SIG-M5 (cell line): ENCODE measurements around the gene HEXA.
"Not testable (repeated sequence)": the region's sequence is repeated elsewhere in the genome, so short reads cannot be mapped to it uniquely, and the experiment has no call there.

Experiments used
- DNase-seq: peaks from one replicate; lab custom pipeline; 2025; lab: John Stamatoyannopoulos, UW

HEXA gene

GRCh38 chr15:72375846-72376581 is at the start of gene HEXA:
HEXA (minus strand) TSS chr15:72376014; CDS start chr15:72375972, 42 bp downstream.
- peak; percentile 9 for DNase-seq

- DNase-seq: no peak
These were observed 47.4 kb upstream of the HEXA start for GRCh38 chr15:72423256-72423655.

- DNase-seq: no peak
These were observed 45.7 kb upstream of the HEXA start for GRCh38 chr15:72421484-72421883.

- peak; percentile 3 for DNase-seq
These were observed 44.8 kb upstream of the HEXA start for GRCh38 chr15:72420576-72420975.

- not testable (repeated sequence) for DNase-seq
These were observed 44.0 kb upstream of the HEXA start for GRCh38 chr15:72419768-72420167.

GRCh38 chr15:72415304-72415703 is 39.5 kb upstream of the HEXA start:
- DNase-seq: no peak

- DNase-seq: not testable (repeated sequence)
These were observed 37.5 kb upstream of the HEXA start for GRCh38 chr15:72413337-72413736.

DNA sequence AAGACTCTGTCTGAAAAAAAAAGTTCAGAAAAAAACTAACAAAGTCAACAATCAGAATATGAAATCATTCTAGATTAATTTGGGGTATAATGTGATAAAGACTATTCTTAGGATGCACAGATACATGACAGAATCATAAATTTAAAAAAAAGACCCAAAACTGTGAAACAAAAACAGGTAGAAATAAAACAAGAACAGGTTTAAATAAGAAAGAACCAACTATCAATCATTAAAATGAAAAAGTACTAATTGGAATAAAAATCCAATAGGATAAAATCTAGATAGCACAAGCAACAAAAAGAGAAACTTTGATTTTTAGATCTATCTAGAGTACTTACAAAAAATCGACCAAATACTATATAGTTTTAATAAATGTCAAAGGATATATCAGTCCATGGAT is 35.7 kb upstream of the HEXA start:
- no peak for DNase-seq

GRCh38 chr15:72411111-72411510 is 35.3 kb upstream of the HEXA start:
- DNase-seq: no peak

DNA sequence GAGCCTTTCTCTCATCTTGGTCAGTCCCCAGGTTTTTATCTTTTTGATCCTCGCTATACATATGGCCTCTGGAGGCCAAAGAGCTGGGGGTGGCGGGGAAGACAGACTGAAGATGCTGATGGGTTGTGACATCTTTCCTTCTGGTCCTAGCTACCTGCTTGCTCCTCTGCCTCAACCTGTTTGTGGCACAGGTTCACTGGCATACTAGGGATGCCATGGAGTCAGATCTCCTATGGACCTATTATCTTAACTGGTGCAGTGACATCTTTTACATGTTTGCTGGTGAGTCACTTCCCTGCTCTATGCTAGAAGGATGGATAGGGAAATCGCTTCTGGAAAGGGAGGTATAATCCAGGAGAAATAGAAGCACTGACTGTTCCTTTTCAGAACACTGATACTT is 31.1 kb upstream of the HEXA start:
- no peak for DNase-seq

DNA sequence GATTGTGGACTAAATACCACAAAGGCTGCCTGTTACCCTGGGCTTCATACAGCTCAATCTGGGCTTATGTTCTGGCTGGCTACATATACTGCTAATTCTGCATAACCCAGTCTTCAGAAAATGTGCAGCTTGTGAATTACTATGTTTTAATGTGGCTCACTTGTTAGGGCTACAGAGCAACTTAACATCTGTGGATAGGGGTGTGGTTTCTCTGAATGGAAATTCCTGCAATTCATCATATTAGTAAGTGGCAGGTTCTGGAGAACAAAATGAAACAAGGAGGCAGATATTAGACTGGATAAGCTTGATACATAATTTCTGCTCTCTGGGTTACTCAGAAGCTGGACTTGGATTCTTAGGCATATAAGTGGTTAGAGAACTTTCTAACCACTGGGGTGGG is 29.0 kb upstream of the HEXA start:
- no peak for DNase-seq

- no peak for DNase-seq
These were observed 28.5 kb upstream of the HEXA start for GRCh38 chr15:72404356-72404755.

DNA sequence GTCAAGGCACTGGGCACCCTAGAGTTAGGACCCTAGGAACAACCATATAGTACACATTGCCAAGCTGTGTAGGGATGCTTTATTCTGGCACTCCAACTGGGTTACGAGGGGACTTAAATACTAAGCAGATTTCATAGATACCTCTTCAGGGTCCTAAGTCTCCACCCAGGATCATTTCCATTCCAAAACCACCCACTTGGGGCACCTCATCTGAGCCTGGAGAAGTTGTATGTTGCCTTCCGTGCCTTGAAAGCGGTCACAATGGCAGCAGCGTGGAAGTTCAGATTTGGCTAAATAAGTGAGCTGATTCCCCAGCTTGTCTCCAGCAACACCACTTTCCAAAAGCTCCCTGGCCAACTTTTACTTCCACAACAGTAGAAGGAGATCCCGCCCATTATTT is 26.9 kb upstream of the HEXA start:
- DNase-seq: no peak

DNA sequence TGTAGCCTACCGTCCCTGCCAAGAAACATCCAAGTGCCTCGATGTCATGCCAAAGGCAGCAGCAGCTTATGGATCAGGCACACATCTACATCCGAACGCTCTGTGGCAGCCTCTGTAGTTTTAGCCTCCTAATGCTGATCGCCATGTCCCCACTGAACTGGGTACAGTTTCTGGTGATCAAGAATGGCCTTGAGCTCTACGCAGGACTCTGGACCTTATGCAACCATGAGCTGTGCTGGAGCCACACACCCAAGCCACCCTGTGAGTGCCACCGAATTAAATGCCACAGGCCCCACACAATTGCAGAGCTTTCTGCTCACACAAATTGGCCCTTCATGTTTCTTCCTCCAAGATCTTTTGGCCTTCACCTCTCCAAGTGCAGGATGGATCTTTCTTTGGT is 22.8 kb upstream of the HEXA start:
- no peak for DNase-seq

DNA sequence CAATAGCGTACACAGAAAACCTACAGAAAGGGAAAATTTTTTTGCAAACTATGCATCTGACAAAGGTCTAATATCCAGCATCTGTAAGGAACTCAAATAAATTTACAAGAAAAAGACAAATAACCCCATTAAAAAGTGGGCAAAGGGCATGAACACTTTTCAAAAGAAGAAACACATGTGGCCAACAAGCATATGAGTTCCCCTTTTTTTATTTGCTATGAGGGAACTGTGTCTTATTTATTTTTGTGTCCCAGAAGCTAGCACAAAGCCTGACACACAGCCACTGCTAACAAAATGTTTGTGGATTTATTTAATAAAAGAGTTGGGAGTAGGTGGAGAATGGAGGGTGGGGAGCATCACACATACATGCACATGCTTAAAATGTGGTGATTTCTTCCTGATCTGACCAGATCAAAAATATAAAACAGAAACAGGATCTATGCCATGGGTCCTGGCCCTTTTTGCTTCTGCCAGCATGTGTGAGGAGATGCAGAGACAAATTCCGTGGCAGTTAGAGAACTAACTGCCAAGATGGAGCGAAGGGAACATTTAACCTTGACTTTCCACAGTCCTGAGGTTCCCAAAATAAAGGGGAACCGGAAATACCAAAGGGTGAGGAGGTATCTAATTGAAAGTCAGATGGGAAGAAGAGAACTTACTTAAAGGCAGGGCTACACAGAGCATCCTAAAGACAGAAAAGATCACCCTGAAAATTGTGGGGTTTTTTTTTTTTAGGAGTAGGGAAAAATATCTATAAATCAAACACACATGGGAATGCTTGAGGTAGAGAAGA is 22.2 kb upstream of the HEXA start, which contains the start of gene TMEM202:
TSS of gene TMEM202 (plus strand) at position 510 of the 793 bp plus-strand sequence. CDS start at position 532, 22 bp downstream.
- DNase-seq: no peak

- not testable (repeated sequence) for DNase-seq
These were observed 20.5 kb upstream of the HEXA start for GRCh38 chr15:72396331-72396730.

DNA sequence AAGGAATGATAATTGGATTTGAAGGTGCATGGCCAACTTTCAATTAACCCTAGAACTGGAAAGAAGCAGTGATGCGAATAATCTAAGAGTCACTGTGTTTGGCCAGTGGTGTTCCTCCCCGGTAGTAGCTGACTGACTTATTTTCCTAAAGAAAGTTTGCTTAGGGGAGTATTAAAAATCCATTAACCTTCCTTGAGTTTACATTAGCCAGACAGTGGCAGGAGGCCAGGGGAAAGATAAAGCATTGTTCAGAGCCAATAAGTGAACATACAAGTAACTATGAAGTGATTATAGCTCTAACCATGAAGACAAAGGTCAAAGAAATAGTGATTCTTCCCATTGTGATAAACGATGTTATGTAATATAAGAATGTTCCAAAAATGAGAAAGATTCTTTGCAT is 13.4 kb upstream of the HEXA start:
- DNase-seq: no peak

GRCh38 chr15:72387741-72388140 is 11.9 kb upstream of the HEXA start:
- no peak for DNase-seq

DNA sequence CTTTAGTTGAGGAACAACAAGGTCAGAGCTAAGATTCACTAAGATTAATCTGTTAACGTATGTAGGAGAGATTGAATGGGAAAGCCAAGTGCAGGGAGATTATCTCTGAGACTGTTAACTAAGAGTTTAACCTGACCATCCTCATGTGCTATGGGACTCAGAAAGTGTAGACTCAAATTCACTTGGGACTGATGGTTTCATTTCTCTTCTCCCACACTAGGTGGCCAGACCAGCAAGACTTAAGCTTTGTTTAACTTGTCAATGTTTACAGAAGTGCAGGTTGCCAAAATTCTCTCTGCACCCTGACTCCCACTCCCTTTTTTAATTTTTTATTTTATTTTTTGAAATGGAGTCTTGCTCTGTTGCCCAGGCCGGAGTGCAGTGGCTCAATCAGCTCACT is 6.3 kb upstream of the HEXA start:
- no peak for DNase-seq

DNA sequence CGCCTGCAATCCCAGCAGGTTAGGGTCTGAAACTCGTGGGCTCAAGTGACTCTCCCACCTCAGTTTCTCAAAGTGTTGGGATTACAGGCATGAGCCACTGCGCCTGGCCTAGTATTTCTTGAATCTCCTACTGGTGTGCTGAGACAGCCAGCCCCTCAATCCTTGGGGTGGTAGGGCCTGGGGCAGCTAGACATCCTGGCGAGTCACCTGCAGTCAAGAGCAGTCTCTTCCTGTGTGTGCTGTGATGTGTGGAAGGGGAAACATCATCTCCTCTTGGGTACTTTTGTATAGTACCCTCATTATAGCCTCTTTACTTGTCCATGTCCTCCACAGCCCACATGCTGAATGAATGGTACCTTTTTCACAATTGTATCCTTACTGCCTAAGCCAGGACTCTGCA is 4.9 kb upstream of the HEXA start:
- DNase-seq: no peak

- no peak for DNase-seq
These were observed 4.1 kb upstream of the HEXA start for GRCh38 chr15:72379856-72380430.

DNA sequence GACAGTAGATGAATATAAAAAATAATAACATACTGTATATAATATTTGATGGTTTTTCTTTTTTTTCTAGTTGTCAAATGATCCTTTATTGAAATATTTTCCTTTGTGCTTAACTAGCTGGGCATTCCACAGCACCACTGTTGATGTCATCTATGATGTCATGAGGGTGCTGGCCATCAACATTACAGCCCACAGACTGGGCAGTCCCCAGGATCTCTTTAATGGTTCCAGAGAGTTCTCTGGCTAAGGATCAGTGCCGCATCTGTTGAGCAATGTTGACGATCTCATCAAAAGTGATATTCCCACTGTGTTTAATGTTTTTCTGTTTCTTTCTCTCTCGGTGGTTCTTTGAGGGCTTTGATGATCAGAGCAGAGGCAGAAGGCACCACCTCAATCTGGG is 3.3 kb upstream of the HEXA start:
- not testable (repeated sequence) for DNase-seq

GRCh38 chr15:72377331-72377730 is 1.5 kb upstream of the HEXA start:
- DNase-seq: no peak
